Measurements from ENCODE around the gene GNAI1. TPM values are rescaled to one million over a fixed set of nuclear protein-coding genes. Genes with fewer than 3 reads are reported as not detected.

The GNAI1 gene
- total RNA-seq, 1 donor from 2014 or later: 13.7 TPM

GRCh38 chr7:80273327-80273726 is 138.7 kb downstream of the GNAI1 start:
- intact Hi-C loops (cut with micrococcal nuclease): loop anchor here (10.0 kb wide), 1 partner anchor 139 kb away; the partner anchor contains the start of gene GNAI1
- ATAC-seq: no peak

GRCh38 chr7:80275192-80275605 is 140.6 kb downstream of the GNAI1 start:
- DNase-seq (no peak), ATAC-seq (no peak)
- intact Hi-C loops (cut with micrococcal nuclease): loop anchor here (10.0 kb wide), 1 partner anchor 140 kb away; the partner anchor contains the start of gene GNAI1

More at GRCh38 chr7:80273327-80273726, 138.7 kb downstream of the GNAI1 start:
- no peak for DNase-seq

Data from left ventricle myocardium superior (tissue), 1 donor.